Fibroblast of villous mesenchyme (primary cell): Measurements from ENCODE around the gene AKR7A2. TPM values are rescaled to one million over a fixed set of nuclear protein-coding genes. Genes with fewer than 3 reads are reported as not detected.
"Not testable (repeated sequence)": the region's sequence is repeated elsewhere in the genome, so short reads cannot be mapped to it uniquely, and the experiment has no call there.

Experiments used
- DNase-seq: peaks from one replicate; pipeline ENCODE4 v3.0.0-alpha.2; 2010; ENCODE audit warnings: low read depth
- H3K4me3 ChIP-seq: 2 replicates; pipeline ENCODE4 v1.5.1; 2011; ENCODE audit warnings: low read depth, mild to moderate bottlenecking, low read length
- CTCF ChIP-seq: IDR thresholded peaks from 2 replicates; pipeline ENCODE4 v1.5.1; 2012; ENCODE audit warnings: low read depth, mild to moderate bottlenecking, low read length; ENCODE audit not compliant: insufficient read depth
- total RNA-seq: library from RNA; depleted of rRNA; stranded (reverse); fragments of >200 nt; gene quantifications from 2 replicates; pipeline ENCODE4 v1.2.3, GENCODE V29; 2012

AKR7A2 gene
- total RNA-seq, 1 donor, result 55.3 TPM

DNA sequence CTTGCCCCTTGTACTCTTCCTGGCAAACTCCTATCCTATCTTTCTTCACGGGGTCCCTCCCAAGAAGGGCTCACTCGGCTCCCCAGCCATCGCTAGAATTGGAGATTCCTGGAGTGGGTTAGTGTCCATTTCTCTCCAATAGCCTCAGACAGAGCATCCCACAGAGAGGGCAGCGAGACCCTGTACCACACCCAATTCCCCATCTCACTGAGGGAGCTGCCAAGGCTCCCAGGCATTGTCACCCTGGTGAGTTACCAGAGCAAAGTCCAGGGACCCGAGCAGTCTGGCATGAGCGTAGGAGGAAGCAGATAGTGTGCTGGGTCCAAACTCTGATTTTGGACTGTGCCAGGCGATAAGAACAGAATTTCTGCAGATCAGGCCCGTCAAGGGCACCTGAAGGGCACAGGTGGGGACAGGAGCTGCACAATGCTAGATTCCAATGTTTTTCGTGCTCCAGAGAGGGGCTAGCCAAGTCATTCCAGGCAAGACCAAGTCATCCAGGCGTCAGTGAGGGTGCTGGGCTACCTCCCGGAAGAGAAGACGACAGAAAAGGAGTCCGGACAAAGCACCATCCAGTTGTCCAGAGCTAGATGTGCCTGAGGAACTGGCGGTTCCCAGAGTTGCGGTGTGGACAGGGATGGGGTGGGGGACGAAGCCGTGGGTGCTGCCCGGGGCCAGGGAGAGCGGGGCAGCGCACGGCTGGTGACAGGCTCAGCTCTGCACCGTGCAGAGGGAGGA lies 38.7 kb downstream of the AKR7A2 start:
- TF ChIP-seq CTCF, result no peak
- no peak for DNase-seq

DNA sequence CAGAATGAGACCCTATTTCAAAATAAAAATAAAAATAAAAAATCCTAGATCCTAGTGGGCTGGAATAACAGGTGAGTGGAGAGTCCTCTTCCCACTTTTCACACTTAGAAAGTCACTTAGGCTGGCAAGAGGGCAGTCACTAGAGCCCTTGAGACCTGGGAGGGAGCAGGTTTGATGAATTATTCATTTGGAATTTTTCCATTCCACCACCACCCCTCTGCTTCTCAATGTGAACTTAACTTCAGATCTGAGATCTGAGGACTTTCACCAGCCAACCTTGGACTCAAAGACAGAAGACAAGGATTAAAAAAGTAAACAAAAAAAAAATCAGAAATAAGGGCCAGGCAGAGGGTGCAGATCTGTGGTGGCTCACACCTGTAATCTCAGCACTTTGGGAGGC lies 39.9 kb downstream of the AKR7A2 start:
- no peak for TF ChIP-seq CTCF
- no peak overlapping the region for H3K4me3 ChIP-seq
- DNase-seq, result no peak

More for the DNA sequence above, 38.7 kb downstream of the AKR7A2 start:
- H3K4me3 ChIP-seq, result no peak overlapping the region

GRCh38 chr1:19270343-19270730 lies 41.6 kb downstream of the AKR7A2 start:
- not testable (repeated sequence) for H3K4me3 ChIP-seq, DNase-seq

DNA sequence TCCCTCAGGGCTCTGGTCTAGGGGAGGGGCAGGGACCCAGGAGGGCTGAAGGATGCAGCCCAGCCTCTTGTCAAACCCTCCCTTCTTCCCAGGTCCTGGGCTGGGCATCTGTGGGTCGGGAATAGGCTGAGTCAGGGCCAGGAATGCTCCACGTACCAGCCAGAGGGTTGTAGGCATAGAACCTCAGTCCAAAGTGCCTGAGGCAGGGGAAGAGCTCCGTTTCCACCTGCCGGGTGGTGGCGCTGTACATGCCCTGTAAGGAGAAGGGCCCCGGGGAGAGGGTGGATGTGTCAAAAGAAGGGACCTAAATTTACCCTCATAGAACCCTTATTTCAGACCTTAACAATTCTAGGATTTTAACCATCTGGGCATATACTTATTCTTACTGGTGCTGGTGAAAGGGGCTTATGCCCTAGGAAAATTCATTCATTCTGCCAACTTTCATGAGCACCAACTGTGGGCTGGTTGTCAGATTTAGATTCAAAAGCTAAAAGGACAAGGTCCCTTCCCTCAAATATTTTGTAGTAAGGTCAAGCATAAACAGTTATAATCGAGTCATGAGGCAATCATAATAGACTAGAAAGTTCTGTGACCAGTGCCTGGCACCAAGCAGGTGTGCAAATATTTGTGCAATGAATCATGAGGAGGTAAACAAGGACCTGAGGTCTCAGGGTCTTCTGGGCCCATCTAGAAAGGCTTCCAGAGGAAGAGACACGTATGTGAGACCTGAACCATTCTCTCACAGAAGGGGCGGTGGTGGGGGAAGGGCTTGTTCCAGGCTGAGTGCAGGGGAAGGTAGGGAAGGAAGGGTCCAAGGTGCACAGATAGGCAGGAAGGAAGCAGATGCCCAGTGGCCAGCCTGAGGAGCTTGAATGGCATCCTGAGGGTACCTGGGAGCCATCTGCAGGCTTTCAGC lies 42.3 kb downstream of the AKR7A2 start:
- peak; percentile 9 for TF ChIP-seq CTCF

GRCh38 chr1:19268445-19268844 lies 43.5 kb downstream of the AKR7A2 start:
- no peak for DNase-seq
- no peak for TF ChIP-seq CTCF
- H3K4me3 ChIP-seq, result no peak overlapping the region

More for the DNA sequence above, 42.3 kb downstream of the AKR7A2 start:
- not testable (repeated sequence) for DNase-seq, H3K4me3 ChIP-seq

- TF ChIP-seq CTCF, result no peak
- H3K4me3 ChIP-seq, result no peak overlapping the region
- DNase-seq, result no peak
These were observed 49.2 kb downstream of the AKR7A2 start for GRCh38 chr1:19262744-19263143.

GRCh38 chr1:19262047-19262446 lies 49.9 kb downstream of the AKR7A2 start:
- no peak for DNase-seq
- H3K4me3 ChIP-seq, result no peak overlapping the region
- no peak for TF ChIP-seq CTCF
